GM21619 (cell line): Measurements from ENCODE around the gene OTUB1.

ENCODE experiments used
- ATAC-seq: cut with Tn5 transposase; IDR thresholded peaks from one replicate; pipeline ENCODE4 v1.9.1; 2021; ENCODE audit not compliant: unreplicated experiment

OTUB1 gene

GRCh38 chr11:63974259-63975143 lies 11.7 kb upstream of the OTUB1 start, which contains the start of gene COX8A:
Gene COX8A, plus strand, starts transcription at chr11:63974620. Its CDS starts 61 bp downstream, at chr11:63974681.
- ATAC-seq, result peak; percentile 95

GRCh38 chr11:63978551-63979239 lies 7.5 kb upstream of the OTUB1 start:
- no peak for ATAC-seq

GRCh38 chr11:63979426-63979825 lies 6.8 kb upstream of the OTUB1 start:
- no peak for ATAC-seq

GRCh38 chr11:63985812-63986155 lies 454 bp upstream of the OTUB1 start:
- peak; percentile 41 for ATAC-seq

GRCh38 chr11:63986932-63987513 lies 785 bp downstream of the OTUB1 start:
- ATAC-seq, result no peak

- ATAC-seq, result no peak
These were observed 5.3 kb downstream of the OTUB1 start for GRCh38 chr11:63991558-63991957.

GRCh38 chr11:63993100-63993499 lies 6.9 kb downstream of the OTUB1 start:
- ATAC-seq, result no peak

- ATAC-seq, result no peak
These were observed 7.8 kb downstream of the OTUB1 start for GRCh38 chr11:63993993-63994392.

GRCh38 chr11:63996512-63996911 lies 10.3 kb downstream of the OTUB1 start:
- ATAC-seq, result no peak

GRCh38 chr11:63997104-63997700 lies 11.0 kb downstream of the OTUB1 start:
- no peak for ATAC-seq

GRCh38 chr11:63997801-63998337 lies 11.6 kb downstream of the OTUB1 start:
- no peak for ATAC-seq

GRCh38 chr11:63998558-63999348 lies 12.5 kb downstream of the OTUB1 start:
- no peak for ATAC-seq

GRCh38 chr11:63999349-64000025 lies 13.2 kb downstream of the OTUB1 start:
- no peak for ATAC-seq

- peak; percentile 72 for ATAC-seq
These were observed 13.9 kb downstream of the OTUB1 start for GRCh38 chr11:64000026-64000739.

- ATAC-seq, result no peak
These were observed 14.7 kb downstream of the OTUB1 start for GRCh38 chr11:64000740-64001483.

GRCh38 chr11:64001484-64002420 lies 15.5 kb downstream of the OTUB1 start:
- no peak for ATAC-seq

GRCh38 chr11:64003807-64004589 lies 17.8 kb downstream of the OTUB1 start:
- ATAC-seq, result no peak
